Liver (tissue), 3 donors: ENCODE results near the gene MFSD1.

Experiments used
- EGR1 ChIP-seq, 2 donors: IDR thresholded peaks; 2 replicates each; pipeline ENCODE4 v1.6.1; 2016 to 2018; ENCODE audit warnings: antibody characterized with exemption in 2 of 2, low read depth in 2 of 2
- MAX ChIP-seq: IDR thresholded peaks from 2 replicates; pipeline ENCODE4 v1.6.1; 2016; ENCODE audit warnings: antibody characterized with exemption
- RAD21 ChIP-seq, 2 donors: IDR thresholded peaks; 2 replicates each; pipeline ENCODE4 v1.6.1; 2016; ENCODE audit warnings: antibody characterized with exemption in 2 of 2, mild to moderate bottlenecking in 2 of 2
- TF ChIP-seq, protein P1 (sequence below): fragments of 150-350 bp; IDR thresholded peaks from 2 replicates; pipeline ENCODE4 v1.5.1; 2017; ENCODE audit warnings: improper control_type of control experiment, low read depth, low read length; ENCODE audit not compliant: missing input control
- TF ChIP-seq, protein P2 (sequence below): IDR thresholded peaks from 2 replicates; pipeline ENCODE4 v1.6.1; 2016; ENCODE audit warnings: antibody characterized with exemption
- donor health status: healthy.
- donor health status: healthy.

- TF ChIP-seq RAD21 (IDR thresholded peaks at IDR 0.05) (no peak), MAX (no peak), EGR1 (IDR thresholded peaks at IDR 0.05; ENCODE audit: low read depth in 2 of 2) (no peak)
- TF ChIP-seq, protein P1, sequence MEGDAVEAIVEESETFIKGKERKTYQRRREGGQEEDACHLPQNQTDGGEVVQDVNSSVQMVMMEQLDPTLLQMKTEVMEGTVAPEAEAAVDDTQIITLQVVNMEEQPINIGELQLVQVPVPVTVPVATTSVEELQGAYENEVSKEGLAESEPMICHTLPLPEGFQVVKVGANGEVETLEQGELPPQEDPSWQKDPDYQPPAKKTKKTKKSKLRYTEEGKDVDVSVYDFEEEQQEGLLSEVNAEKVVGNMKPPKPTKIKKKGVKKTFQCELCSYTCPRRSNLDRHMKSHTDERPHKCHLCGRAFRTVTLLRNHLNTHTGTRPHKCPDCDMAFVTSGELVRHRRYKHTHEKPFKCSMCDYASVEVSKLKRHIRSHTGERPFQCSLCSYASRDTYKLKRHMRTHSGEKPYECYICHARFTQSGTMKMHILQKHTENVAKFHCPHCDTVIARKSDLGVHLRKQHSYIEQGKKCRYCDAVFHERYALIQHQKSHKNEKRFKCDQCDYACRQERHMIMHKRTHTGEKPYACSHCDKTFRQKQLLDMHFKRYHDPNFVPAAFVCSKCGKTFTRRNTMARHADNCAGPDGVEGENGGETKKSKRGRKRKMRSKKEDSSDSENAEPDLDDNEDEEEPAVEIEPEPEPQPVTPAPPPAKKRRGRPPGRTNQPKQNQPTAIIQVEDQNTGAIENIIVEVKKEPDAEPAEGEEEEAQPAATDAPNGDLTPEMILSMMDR: no peak
- TF ChIP-seq, protein P2, sequence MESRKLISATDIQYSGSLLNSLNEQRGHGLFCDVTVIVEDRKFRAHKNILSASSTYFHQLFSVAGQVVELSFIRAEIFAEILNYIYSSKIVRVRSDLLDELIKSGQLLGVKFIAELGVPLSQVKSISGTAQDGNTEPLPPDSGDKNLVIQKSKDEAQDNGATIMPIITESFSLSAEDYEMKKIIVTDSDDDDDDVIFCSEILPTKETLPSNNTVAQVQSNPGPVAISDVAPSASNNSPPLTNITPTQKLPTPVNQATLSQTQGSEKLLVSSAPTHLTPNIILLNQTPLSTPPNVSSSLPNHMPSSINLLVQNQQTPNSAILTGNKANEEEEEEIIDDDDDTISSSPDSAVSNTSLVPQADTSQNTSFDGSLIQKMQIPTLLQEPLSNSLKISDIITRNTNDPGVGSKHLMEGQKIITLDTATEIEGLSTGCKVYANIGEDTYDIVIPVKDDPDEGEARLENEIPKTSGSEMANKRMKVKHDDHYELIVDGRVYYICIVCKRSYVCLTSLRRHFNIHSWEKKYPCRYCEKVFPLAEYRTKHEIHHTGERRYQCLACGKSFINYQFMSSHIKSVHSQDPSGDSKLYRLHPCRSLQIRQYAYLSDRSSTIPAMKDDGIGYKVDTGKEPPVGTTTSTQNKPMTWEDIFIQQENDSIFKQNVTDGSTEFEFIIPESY: no peak
Observed at GRCh38 chr3:158769952-158770740, 31.7 kb upstream of the MFSD1 start.
